LNCaP clone FGC (cell line): ENCODE data around the gene CDC73.
"Not testable (repeated sequence)": the region's sequence is repeated elsewhere in the genome, so short reads cannot be mapped to it uniquely, and the experiment has no call there.

Experiments used
- DNase-seq: peaks from one replicate; pipeline ENCODE4 v3.0.0-alpha.2; 2011; ENCODE audit warnings: low read depth
- H3K4me3 ChIP-seq: 2 replicates; pipeline ENCODE4 v1.5.1; 2011; ENCODE audit warnings: mild to moderate bottlenecking, low read depth, low read length, control low read depth
- TF ChIP-seq, protein P1 (sequence below): IDR thresholded peaks from 2 replicates; pipeline ENCODE4 v1.5.1; 2012; ENCODE audit warnings: mild to moderate bottlenecking; ENCODE audit not compliant: control insufficient read depth, insufficient read depth; ENCODE audit errors: extremely low read depth

Gene CDC73

DNA sequence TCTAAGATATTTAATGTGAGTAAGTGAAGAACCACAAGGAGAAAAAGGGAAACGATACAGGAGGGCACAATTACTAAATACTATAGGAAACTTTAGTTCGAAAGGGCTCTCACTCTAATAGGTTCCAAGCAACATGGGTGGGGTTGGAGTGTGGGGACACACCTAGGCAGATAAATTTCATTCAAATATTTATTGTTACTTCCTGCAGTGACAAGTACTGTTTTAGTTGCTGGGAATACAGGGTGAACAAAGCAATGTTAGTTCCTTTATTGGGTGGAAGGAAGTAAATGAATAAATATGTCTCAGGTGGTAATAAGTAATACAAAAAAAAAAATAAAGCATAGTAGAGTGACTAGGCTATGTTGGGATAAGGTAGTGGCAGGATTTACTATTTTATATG, 137.8 kb downstream of the CDC73 start:
- H3K4me3 ChIP-seq, result no peak overlapping the region
- TF ChIP-seq, protein P1, sequence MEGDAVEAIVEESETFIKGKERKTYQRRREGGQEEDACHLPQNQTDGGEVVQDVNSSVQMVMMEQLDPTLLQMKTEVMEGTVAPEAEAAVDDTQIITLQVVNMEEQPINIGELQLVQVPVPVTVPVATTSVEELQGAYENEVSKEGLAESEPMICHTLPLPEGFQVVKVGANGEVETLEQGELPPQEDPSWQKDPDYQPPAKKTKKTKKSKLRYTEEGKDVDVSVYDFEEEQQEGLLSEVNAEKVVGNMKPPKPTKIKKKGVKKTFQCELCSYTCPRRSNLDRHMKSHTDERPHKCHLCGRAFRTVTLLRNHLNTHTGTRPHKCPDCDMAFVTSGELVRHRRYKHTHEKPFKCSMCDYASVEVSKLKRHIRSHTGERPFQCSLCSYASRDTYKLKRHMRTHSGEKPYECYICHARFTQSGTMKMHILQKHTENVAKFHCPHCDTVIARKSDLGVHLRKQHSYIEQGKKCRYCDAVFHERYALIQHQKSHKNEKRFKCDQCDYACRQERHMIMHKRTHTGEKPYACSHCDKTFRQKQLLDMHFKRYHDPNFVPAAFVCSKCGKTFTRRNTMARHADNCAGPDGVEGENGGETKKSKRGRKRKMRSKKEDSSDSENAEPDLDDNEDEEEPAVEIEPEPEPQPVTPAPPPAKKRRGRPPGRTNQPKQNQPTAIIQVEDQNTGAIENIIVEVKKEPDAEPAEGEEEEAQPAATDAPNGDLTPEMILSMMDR, result no peak
- DNase-seq, result no peak

DNA sequence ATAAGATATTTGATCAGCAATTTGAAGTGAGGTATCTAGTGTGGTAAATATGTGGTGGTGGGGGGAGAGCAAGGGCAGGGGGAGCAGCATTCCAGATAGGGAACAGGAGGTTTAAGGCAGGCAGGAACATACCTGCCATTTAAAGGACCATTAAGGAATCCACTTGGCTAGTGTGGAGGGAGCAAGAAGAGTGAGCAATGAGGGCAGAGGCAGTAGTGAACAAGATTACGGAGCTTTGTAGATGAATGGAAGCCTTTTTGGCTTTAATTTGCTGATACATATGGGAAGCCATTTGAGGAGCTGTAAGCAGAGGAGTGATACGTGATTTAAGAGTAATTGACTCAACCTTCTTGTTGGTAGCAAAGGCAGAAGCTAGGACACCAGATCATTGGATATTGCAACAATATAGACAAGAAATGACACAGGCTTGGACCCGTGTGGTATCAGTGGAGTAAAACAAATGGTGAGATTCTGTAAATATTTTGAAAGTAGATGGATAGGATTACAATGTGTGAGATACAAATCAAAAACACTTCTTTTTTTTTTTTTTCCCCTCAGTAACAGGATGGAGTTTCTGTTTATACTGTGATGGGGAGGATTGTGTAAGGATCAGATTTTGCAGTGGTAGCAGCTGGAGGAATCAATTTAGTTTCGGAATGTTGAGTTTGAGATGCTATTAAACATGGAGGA, 138.4 kb downstream of the CDC73 start:
- TF ChIP-seq, protein P1, result no peak
- no peak for DNase-seq
- no peak overlapping the region for H3K4me3 ChIP-seq

DNA sequence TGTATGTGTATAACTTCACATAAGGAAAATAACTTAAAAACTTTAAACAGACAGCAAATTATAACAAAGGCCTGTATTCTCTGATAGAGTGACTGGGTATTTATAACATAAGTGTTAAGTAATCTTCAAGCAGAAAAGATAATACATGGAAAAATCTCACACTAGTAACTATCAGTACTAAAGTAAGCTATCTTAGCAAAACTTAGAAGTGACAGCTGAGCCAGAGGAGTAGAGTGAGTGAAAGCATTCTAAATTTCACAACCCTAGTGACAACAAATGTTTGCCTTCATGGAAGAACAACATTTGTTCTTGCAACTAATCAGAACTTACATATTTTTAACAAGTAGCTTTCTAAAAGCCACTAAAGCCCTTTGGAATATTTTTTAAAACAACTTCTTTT, 139.1 kb downstream of the CDC73 start:
- TF ChIP-seq, protein P1, result no peak

GRCh38 chr1:193262661-193263060, 140.8 kb downstream of the CDC73 start:
- H3K4me3 ChIP-seq, result no peak overlapping the region
- no peak for DNase-seq

More for the DNA sequence above, 139.1 kb downstream of the CDC73 start:
- no peak overlapping the region for H3K4me3 ChIP-seq
- no peak for DNase-seq

GRCh38 chr1:193264313-193265065, 142.7 kb downstream of the CDC73 start:
- DNase-seq, result no peak
- H3K4me3 ChIP-seq, result no peak overlapping the region
- TF ChIP-seq, protein P1, result no peak

More at GRCh38 chr1:193262661-193263060, 140.8 kb downstream of the CDC73 start:
- TF ChIP-seq, protein P1, result no peak

DNA sequence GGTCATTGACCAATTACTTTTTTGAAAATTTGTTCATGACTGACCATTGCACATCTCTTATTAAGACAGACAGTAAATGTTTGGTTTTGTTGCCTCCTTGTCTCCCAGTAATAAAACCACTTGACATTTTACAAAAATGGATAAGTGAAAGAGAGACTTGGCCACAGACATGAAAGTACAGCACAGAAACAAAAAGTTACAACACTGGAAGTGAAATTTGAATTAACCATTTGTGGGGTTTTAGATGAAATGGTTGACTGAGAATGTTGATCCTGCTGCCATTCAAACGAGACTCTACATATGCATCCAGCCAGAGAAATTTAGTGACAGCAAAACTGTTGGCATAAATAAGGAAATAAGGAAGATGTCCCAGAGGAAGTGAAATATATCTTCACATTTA, 143.9 kb downstream of the CDC73 start:
- TF ChIP-seq, protein P1, result no peak
- no peak for DNase-seq
- H3K4me3 ChIP-seq, result no peak overlapping the region

DNA sequence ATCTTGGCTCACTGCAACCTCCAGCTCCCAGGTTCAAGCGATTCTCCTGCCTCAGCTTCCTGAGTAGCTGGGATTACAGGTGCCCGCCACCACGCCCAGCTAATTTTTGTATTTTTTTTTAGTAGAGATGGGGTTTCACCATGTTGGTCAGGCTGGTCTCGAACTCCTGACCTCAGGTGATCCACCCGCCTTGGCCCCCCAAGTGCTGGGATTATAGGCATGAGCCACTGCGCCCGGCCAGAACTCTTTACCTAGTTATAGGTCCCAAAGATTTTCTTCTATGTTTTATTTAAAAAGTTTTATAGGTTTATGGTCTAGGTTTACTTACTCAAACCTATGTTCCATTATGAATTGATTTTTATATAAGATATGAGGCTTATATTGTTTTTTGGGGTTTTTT, 145.0 kb downstream of the CDC73 start:
- H3K4me3 ChIP-seq, result not testable (repeated sequence)

More for the DNA sequence above, 145.0 kb downstream of the CDC73 start:
- not testable (repeated sequence) for DNase-seq
